Astrocyte of the spinal cord (primary cell): ENCODE data around the gene MYCBP.
"Not testable (repeated sequence)": the region's sequence is repeated elsewhere in the genome, so short reads cannot be mapped to it uniquely, and the experiment has no call there.

Source experiments
- DNase-seq: peaks from one replicate; pipeline ENCODE4 v3.0.0; 2011; ENCODE audit warnings: low read depth, low spot score
- H3K4me3 ChIP-seq: 2 replicates; pipeline ENCODE4 v1.5.1; 2011; ENCODE audit warnings: low read depth, mild to moderate bottlenecking, low read length, moderate library complexity
- in situ Hi-C: cut with HindIII; loops from 2 replicates; pipeline ENCODE4 v1.10.0; 2017; ENCODE audit warnings: low sequenced_read_pairs
- TF ChIP-seq, protein P1 (sequence below): IDR thresholded peaks from 2 replicates; pipeline ENCODE4 v1.5.1; 2012; ENCODE audit warnings: low read depth, mild to moderate bottlenecking, low read length, inconsistent platforms

MYCBP gene, protein sequence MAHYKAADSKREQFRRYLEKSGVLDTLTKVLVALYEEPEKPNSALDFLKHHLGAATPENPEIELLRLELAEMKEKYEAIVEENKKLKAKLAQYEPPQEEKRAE

DNA sequence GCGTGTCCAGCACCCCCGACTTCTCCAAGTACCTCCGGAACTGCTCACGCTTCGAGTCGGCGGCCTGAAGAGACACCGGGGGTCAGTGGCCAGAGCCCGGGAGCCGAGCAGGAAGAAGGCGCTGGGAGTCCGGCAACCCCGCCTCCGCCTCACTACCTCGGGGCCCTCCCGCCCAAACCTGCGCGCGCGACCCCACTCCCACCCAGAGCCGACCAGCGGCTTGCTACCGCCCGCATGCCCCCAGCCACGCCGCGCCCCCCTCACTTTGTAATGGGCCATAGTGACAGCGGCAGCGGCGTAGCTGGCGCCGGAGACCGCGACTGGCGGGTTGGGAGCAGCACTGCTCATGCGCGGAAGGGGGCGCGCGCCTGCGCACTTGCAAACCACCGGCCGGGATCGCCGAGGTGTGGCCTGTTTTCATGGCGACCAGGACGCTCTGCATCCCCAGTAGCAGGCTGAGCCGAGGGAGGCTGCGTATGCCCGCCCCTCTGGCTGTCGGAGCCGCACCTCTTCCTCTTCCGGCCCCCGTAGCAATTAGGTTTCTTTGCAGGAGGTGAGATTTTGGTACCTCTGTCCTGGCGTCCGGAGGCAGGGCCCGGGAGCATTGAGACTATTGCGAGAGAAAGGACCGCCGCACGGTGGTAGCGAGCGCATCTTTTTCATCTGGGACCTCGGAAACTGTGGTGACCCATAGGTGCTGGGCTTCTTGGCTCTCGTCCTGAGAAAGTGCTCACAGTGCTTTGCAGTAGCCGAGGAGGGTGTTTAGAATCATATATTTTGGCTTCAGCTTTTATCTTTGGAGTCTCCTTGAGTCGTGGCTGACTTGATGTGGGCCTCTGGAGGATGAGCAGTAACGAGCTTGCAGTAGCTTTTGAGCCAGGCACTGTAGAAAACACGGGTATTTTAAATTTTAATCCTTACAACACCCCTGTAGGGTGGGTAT, at the start of gene MYCBP:
Gene MYCBP (minus strand): TSS at position 322 of the 943 bp plus-strand sequence. CDS start 43 bp downstream, at position 279.
- TF ChIP-seq, protein P1, sequence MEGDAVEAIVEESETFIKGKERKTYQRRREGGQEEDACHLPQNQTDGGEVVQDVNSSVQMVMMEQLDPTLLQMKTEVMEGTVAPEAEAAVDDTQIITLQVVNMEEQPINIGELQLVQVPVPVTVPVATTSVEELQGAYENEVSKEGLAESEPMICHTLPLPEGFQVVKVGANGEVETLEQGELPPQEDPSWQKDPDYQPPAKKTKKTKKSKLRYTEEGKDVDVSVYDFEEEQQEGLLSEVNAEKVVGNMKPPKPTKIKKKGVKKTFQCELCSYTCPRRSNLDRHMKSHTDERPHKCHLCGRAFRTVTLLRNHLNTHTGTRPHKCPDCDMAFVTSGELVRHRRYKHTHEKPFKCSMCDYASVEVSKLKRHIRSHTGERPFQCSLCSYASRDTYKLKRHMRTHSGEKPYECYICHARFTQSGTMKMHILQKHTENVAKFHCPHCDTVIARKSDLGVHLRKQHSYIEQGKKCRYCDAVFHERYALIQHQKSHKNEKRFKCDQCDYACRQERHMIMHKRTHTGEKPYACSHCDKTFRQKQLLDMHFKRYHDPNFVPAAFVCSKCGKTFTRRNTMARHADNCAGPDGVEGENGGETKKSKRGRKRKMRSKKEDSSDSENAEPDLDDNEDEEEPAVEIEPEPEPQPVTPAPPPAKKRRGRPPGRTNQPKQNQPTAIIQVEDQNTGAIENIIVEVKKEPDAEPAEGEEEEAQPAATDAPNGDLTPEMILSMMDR, result no peak
- DNase-seq, result peak; percentile 95
- in situ Hi-C loops, result no loop called here
- H3K4me3 ChIP-seq, result peak within 1 kb of the TSS; percentile 72

DNA sequence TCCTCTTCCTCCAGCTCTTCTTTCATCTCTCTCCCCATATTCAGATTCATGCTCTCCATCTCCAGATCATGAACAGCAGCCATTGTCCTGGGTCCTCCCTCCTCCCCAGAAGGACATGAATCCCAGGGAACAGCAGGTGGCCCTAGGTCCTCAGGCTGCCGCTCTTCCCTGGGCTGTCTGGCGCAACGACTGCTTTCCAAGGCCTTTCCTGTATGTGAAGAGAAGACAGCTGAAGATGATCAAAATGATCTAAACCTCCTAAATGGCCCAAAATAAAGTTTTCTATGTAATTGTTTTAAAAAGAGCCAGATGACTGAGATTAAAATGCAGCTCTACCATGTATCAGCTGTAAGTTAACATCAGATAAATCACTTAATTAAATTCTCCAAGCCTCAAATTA, 46.0 kb upstream of the MYCBP start:
- no peak for DNase-seq
- no peak overlapping the region for H3K4me3 ChIP-seq
- TF ChIP-seq, protein P1, result no peak
- in situ Hi-C loops, result no loop called here

DNA sequence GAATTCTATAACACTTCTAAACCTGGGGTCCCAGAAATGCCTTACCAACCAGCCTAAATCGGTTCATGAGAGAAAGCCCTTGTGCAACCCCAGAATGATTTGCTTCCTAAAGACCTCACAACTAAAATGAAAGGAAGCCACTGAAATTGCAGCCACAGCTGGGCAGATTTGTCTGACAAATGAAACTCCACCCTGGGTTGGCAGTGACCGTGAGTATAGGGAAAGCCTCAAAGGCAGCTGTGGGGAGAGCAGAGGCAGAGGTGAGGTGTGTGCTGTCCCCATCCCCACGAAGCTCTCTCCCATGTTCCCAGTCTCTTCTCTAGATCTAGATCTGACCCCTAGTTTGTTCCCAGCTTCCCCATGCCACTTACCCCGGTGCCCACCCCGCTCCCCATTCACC, 45.4 kb upstream of the MYCBP start:
- in situ Hi-C loops, result no loop called here
- H3K4me3 ChIP-seq, result no peak overlapping the region
- TF ChIP-seq, protein P1, result no peak
- DNase-seq, result no peak

DNA sequence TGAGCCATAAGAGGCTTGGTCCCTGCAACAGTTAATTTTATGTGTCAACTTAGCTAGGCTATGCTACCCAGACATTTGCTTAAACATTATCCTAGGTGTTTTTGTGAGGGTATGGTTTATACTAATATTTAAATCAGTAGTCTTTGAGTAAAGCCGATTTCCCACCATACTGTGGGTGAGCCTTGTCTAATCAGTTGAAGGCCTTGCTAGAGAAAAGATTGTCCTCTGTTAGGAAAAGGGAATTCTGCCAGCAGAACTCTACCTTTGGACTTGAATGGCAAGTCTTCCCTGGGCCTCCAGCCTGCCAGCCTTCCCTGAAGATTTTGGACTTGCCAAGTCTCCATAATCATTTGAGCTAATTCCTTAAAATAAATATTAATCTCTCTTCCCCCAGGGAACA, 44.6 kb upstream of the MYCBP start:
- TF ChIP-seq, protein P1, result no peak
- in situ Hi-C loops, result no loop called here
- no peak for DNase-seq
- no peak overlapping the region for H3K4me3 ChIP-seq

DNA sequence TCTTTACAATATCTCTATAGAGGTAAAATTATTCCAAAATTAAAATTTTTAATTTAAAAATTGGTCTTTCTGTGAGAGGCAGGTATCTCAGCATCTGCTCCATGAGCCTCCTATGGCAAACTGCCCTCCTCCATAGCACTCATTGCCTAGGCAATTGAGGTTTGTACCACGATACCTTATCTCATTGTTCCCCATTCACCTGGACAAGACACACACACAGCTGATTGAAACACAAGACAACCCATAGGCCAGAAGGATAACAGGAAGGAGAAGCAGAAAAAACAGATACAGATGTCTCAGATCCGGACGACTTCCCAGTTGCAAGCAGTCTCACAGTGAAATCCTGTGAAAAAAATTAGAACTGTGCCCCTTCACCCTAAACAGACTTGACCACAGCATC, 44.2 kb upstream of the MYCBP start:
- DNase-seq, result no peak
- in situ Hi-C loops, result no loop called here
- H3K4me3 ChIP-seq, result no peak overlapping the region
- TF ChIP-seq, protein P1, result no peak

DNA sequence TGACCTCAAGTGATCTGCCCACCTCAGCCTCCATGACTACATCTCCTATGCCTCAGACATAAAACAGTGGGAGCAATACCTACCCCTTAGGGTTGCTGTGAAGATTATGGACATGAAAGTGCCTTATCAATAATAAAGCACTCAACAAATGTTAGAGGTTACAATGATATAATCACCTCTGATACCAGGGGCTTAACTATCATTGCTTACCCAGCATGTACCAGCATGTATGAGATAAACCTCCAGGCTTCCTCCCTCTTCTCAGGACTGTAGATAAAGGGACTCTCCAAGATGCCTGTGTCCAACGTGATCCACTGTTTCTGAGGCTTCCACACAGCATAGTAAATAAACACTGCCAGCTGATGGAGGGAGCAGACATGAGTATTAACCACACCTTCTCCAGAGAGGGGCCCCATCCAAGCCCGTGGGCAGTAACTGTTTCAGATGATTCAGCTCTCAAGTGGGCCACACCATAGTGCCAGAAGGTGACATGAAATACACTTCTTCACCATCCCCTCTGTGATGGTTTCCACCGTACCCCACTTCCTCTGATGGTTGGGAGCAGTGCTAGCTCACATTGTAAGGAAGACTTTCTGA, 42.3 kb upstream of the MYCBP start:
- no peak for DNase-seq
- TF ChIP-seq, protein P1, result no peak
- no peak overlapping the region for H3K4me3 ChIP-seq
- in situ Hi-C loops, result no loop called here

DNA sequence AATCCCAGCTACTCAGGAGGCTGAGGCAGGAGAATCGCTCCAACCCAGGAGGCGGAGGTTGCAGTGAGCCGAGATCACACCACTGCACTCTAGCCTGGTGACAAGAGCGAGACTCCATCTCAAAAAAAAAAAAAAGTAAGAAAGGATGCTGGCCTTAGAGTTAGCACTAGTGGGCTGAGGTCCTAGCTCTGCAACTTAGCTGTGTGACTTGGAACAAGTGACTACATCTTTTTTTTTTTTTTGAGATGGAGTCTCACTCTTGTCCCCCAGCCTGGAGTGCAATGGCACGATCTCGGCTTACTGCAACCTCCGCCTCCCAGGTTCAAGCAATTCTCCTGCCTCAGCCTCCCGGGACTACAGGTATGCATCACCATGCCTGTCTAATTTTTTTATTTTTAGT, 41.8 kb upstream of the MYCBP start:
- DNase-seq, in situ Hi-C loops, H3K4me3 ChIP-seq: not testable (repeated sequence)
